OCI-M1 (cell line): Measurements from ENCODE around the gene NMNAT3.
"Not testable (repeated sequence)": the region's sequence is repeated elsewhere in the genome, so short reads cannot be mapped to it uniquely, and the experiment has no call there.

Source experiments
- DNase-seq: peaks from one replicate; lab custom pipeline; 2025; lab: John Stamatoyannopoulos, UW

NMNAT3 gene

DNA sequence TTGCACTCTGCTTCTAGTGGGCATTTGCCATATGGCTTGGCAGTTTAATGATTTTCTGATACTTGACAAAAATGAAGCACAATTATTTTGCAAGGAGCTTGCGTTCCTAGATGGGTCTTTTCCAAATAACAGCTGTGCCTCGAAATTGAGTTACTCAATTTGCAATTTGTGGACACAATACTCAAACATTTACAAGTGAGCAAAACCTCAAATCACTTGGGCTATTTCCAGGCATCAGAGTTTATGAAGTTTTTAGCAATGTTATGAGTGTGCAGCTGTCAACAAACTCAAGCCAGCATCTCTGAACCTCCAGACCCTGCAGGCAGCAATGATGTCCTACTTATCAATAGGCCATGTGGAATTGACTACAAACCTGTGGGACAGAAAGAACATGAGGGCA lies 41.3 kb downstream of the NMNAT3 start:
- no peak for DNase-seq

DNA sequence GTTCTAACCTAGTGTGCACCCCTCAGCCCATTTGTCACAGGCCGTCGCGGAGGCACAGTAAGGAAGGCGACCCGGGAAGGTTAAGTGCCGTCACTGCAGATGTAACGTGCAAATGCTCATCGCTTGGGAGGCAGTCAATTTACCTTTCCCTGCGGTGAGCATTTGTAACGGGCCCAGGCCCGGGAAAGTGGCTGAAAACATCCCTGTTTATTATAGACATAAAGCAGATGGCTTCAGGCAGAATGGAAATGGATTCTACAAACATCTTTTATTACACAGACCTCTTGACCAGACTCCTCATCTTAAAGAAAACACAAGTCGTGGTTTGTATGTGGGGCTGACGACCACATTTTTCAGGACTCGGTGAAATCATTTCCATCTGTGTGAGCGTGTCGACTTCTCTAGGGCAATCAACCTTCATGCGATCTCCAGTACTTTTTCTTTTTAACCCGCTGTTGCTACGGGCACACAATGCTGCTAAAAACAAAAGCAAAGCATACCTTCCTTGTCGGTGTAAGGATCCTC lies 43.6 kb downstream of the NMNAT3 start:
- no peak for DNase-seq

DNA sequence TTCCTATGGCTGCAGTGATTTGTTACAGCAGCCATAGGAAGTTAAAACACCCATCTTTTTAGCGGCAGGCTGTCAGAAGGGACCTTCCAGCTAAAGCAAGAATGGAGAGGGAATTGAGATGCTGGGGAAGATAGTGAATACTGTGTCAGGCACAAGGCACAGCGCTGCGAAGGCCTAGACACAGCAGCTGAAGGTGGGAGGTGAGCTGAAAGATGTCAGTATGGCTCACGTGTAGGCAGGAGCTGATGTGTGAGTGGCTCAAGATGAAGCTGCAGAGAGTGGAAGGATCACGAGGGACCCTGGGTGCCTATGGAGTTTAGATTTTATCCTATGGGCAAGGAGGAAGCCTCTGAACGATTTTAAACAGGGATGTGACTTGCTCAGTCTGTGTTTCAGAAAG lies 44.3 kb downstream of the NMNAT3 start:
- DNase-seq: no peak

DNA sequence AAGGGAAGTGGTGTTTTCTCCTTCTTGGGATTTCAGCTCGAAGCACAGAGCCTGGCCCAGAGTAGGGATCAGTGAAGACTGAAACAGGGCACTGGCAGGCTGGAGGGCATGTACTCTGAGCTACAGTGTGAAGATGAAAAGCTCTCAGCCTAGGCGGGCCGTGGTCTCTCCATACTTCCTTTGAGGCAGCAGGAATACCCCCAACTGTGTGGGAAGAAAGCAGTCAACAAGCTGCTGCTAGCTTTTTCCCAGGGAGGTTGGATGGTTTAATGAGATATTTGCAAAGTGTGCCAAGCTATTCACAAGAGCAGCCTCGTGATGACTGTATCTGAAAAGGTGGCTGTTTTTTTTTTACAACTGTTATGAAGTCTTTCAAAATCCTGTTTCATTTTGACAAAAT lies 47.2 kb downstream of the NMNAT3 start:
- no peak for DNase-seq

DNA sequence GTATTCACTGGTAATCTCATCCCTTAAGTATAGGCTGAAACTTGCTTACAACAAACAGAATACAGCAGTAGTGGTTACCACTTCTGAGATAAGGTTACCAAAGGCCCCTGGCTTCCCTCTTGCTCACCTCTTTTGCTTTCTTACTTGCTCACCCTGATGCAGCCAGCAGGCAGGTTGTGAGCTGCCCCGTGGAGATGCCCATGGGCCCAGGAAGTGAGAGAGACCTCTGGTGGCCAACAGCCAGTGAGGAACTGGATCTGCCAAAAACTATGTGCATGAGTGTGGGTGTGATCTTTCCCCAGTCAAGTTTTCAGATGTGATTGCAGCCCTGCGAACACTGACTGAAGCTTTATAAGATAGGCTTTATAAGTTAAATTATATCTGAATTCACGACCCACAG lies 48.7 kb downstream of the NMNAT3 start:
- DNase-seq: peak; percentile 34

DNA sequence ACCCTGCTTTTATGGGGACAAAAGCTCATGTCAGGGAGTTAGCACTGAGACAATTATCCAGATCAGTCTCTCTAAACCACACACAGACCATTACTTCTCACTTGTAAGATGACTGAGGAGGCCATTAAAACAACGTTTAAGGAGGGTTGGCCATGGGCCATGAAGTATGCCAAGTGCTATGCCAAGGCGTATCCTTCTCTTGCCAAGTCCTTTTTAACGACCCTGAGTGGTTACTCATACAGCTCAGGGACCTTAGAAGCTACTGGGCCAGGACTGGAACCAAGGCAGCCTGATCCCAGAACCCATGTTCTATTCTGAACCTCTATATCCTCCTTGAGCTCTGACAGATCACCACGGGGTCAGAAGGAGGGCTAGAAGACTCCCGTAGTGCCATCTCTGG lies 50.0 kb downstream of the NMNAT3 start:
- DNase-seq: no peak

DNA sequence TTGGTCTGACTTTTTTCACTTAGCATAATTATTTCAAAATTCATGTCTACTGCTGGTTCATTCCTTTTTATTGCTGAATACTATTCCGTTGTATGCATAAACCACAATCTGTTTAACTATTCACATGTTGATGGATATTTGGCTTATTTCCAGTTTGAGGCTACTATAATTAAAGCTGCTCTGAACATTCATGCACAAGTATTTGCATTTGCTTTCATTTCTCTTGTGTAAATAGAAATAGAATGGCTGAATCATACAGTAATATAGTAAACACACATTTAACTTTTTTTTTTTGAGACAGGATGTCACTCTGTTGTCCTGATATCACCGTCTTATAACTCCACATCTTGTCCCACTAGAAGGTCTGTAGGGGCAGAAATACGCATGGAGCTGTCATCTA lies 57.3 kb downstream of the NMNAT3 start:
- DNase-seq: no peak

DNA sequence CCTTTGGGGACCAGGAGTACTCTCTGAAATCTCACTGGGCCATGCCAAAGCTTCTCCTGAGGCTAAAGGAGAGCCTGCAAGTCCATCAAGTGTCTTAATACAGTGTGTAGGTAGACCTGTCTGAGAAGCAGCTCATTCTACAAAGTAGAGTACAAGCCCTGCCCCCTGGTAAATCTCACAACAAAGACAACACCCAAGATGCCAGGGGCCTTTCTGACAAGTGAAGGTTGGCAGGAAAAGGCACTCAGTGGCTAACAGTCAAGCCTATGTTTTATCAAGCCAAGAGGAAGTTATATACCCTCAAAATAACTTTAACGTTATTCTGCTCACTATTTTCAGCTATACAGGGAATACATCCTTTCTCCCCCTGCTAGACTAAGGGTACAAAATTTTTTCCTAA lies 58.3 kb downstream of the NMNAT3 start:
- no peak for DNase-seq

DNA sequence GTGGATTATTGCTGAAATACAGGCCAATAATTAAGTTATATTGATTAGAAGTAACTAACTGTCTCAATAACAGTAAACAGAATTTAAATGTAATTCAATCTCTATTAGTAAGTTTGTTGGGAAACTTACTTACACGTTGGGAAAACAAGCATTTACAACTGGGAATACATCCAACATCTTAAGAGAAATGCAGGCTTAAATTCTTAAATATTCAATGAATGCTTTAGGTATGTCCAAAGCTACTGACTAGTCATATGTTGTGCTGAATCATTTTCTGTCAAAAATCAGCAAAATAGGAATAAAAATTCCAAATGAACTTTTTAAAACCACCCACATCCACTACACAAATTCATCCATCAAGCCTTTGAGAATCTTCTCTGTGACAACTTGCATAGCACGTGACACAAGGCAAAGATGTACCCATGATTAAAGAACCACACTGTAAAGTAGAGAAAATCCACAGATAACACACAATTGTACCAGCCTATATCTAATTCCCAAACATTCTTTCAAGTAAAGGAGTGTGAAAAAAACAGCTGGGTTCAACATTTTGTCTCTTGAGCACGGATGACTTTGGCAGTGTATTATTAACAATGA lies 60.0 kb downstream of the NMNAT3 start:
- DNase-seq: no peak

DNA sequence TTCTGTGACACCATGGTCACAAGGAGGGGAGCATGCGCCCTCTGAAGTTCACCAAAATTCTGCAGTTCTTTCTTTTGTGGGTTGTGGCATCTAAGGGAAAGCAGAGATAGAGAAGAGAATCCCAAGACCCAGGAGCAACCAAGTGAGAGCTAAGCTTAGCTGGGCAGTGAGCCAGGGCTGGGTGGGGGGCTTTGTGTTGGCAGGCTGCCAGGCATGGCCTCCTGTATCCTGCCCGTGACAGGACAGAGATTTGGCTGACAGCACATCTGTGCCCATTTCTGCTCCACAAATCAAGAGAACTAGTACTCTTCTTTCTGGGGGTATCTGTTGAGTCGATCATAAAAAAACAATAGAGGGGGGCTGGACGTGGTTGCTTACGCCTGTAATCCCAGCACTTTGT lies 66.2 kb downstream of the NMNAT3 start:
- DNase-seq: no peak

DNA sequence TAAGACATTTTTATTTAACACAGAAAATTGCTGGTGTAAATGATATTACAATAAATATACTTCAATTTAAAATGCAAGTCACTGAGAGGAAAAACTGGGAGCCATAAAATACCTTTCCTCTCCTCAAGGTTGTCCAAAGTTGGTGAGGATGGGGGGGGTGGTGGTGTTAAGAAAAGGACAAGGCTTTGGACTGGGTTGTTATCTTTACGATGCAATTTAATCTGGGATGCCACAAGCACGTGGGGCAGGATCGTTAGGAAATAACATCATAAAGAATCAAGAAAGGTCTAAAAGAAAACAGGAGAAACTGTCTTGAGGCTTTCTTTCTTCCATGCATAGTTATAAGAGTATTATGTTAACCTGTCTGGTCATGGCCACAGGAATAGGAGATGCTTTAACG lies 66.9 kb downstream of the NMNAT3 start:
- DNase-seq: no peak

DNA sequence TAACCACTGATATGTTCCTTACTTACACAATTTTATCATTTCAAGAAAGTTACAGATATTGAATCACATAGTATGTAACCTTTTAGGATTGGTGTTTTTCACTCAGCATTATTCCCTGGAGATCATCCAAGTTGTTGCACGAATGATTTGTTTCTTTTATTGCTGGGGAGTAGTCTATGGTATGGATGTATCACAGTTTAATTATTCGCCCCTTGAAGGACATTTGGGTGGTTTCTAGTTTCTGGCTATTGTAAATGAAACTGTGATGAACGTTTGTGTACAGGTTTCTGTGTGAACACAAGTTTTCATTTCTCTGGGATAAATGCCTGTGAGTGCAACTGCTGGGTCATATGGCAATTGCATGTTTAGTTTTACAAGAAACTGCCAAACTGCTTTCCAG lies 68.8 kb downstream of the NMNAT3 start:
- DNase-seq: no peak

DNA sequence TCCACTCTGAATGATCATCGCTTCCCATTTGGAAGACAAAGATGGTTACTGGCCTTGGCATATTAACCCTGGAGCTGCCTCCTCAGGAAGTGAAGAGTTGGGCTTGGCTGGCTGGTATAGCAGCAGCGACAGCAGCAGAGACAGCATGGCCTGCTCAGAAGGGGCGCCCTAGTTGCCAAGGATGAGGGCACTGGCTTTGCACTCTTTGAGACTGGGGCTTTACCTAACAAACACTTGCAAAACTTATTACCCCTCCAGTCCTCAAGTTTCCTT lies 69.7 kb downstream of the NMNAT3 start:
- DNase-seq: no peak

DNA sequence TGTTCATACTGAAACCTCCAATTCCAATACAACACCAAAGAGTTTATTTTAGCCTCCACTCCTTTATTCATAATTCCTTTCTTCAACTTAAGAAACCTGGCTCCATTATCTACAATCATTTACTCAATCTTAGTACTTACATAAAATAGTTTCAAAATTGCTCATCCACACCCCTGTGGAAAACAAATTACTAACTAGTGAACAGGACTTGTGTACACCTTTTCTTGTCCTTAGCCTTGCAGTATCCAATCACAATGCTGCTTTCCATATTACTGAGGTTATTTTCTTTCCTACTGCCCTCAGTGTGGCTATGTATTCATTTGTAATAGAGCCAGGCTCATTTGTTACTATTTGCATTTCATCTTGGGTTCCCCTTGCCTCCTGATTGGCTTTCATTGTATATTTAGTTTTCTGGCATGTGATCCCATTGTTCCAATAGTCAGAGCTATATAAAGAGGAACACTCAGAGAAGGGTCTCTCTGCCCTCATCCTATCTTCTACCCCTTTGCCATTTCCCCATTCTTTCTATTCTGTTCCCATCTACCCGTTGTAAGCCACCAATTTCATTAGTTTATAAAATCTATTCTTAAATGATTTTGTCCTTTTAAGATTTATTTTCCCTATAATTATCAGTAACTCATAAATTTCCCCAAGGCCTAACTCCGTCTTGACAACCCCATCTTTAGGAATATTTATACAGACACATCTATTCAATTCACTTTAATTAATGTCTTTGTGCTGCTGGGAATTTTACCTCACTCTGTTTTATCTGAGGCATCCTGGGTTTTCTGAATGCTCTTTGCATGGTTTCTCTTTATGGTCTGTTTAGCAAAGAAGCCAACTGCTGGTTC lies 70.3 kb downstream of the NMNAT3 start:
- no peak for DNase-seq

DNA sequence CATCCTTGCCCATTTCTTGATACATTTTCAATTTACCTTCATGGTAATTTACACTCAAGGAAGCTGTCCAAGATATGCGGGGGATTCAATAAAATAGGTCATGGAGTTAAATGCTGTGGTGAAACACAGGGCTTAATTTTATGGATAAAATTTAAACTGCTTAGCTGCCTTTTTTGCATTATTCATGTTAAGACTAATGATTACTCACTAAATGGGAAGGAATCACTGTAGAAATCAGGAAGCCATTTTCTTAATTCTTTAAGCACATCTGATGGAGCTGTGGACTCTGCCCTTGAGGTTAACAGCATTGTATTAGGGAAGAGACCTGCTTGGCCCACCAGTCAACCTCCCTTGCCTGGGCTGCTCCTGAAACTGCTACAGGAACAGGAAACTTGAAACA lies 75.8 kb downstream of the NMNAT3 start:
- DNase-seq: no peak

DNA sequence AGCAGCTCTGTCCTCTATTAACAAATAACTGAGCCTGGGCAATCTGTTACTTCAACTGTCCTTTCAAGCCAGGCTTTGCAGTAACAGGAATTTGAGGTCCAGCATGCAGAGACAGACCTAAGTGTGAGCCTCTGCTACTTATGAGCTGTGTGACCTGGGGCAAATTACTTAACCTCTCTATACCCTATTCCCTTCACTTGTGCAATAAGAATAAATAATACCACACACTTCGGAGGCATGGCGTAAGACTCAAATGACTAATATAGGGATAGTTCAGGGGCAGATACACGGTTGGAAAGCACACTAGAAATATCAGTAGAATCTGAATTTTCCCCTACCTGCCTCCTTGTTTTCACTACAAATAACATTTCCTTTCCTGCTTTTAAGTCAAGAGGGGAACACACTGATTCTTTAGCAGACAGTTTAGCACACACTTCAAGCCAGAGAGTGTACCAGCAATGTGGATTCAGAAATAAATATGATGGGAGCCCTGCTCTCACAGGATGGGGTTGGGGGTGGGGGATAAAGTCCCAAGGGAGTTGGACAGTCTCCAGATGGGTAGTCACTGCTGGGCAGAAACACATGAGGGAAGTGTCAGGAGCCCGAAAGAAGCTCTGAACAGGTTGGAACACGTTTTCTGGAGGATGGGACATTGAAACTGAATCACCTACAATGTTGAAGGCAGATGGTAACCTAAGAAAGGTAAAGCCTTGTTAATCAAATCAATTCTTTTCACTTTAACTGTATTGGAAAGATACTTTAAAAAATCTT lies 76.4 kb downstream of the NMNAT3 start:
- no peak for DNase-seq

DNA sequence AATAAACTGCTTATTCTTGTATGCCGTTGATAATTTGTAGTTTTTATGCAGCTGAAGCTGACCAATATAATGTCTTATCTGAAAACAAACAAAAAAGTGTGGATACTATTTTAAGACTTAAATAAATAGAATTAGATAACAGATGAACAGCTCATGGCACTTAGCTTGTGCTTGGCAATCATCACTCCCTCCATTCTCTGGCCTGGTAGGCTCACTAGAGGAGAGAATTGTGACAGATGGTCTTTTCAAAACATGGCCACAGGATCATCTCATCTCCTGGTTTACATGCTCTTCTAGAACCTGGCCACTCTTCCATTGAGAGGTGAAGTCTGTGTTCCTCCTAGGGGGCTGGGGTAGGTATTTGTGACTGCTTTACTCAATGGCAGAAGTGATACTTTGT lies 79.8 kb downstream of the NMNAT3 start:
- DNase-seq: no peak

DNA sequence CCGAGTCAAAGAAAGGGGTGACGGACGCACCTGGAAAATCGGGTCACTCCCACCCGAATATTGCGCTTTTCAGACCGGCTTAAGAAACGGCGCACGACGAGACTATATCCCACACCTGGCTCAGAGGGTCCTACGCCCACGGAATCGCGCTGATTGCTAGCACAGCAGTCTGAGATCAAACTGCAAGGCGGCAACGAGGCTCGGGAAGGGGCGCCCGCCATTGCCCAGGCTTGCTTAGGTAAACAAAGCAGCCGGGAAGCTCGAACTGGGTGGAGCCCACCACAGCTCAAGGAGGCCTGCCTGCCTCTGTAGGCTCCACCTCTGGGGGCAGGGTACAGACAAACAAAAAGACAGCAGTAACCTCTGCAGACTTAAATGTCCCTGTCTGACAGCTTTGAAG lies 86.6 kb downstream of the NMNAT3 start:
- DNase-seq: not testable (repeated sequence)

DNA sequence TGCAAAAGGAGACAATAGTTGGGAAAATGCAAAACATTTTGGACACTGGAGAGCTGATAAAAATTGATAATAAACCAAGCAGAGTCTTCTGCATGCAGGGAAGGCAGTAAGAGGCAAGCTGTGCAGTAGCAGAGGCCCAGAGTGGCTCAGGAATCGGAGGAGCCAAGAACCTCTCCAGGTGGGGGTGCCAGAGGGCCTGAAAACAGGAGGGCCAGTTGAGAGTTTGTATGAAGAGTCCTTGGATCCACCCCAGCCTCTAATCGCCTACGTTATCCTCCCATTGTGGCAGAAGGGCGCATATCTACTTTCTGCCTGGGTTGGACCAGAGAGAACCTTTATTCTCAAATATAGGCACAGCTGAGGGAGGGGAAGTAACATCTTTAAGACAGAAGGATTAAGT lies 89.3 kb downstream of the NMNAT3 start:
- peak; percentile 1 for DNase-seq

DNA sequence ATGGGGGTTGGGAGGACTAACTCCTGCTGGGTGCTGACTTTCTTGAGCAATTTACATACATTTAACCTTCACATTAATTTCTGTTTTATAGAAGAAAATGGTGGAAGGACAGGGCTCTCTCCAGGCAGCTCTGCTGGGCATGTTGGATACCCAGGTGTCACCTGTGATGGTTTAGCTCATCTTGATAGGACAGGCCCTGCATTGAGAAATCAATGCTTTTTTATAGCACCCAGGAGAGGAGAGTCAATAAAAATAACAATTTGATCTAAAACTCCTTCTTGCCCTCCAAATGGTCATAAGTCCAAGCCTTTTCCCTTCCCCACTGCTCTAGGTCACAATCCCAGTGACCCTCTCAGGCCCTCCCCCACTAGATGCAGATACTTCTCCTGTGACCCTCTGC lies 90.0 kb downstream of the NMNAT3 start:
- no peak for DNase-seq

DNA sequence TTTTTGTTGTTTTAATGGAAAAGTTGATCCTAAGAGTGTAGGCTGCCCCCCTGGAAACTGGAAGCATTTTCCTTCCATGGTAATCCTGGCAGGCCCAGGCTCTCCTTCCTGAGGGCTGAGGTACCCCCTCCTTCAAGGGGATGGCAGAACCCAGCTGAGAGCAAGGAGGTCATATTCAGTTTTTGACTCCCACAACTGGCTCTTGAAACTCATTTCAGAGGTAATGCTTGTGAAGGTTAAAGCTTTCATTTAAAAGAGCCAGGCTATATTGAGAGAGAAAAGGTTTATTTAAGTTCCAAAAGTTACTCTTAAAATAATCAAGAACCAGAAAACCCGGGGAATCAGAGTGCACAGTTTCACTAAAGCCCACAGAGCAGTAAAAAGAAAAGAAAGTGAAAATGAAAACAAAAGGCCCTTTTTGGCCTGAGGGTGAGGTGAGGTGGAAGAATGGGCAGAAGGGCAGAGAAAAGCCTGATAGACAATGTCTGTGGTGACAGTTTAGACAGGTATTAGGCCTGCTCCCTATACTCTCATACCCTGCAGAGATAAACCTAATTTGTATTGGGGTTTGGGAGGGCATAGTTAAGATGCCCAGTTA lies 91.3 kb downstream of the NMNAT3 start:
- DNase-seq: no peak

DNA sequence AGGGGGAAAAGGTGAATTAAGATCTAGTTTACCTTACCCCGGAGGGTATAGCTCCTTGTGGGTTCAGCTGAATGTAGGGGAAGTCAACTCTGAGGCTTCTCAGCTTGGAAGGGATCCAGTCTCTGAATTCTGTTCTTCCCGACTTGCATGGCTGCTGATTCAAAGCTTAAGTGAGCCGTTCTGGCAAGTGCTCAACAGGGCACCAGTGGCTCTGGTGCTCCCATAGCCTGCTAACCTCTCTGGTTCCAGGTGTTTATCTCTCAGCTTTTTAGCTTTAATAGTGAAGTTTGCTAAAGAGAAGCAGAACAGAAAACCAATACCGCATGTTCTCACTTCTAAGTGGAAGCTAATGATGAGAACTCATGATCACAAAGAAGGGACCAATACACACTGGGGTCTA lies 92.0 kb downstream of the NMNAT3 start:
- no peak for DNase-seq

DNA sequence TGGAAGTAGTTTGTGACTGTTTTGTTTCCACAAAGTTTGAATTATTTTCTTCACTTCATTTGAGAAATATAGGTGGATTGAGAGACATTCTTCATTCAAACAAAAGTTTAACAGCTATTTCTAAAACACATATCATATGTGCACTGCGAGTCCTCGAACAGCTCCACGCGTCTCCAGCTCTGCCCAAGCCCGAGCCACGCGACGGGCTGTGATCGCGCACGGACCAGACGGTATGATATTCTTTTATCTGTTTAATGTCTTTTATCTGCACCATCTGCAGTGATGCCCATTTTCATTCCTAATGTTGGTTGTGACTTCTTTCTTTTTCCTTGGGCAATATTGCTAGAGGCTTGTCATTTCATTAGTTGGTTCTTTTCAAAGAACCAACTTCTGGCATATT lies 94.1 kb downstream of the NMNAT3 start:
- DNase-seq: not testable (repeated sequence)
